ENCODE data around the gene NUP54. TPM values are rescaled to one million over a fixed set of nuclear protein-coding genes. Genes with fewer than 3 reads are reported as not detected.

The NUP54 gene
- 10 to 100 TPM; 43.9 to 53.4 TPM for total RNA-seq

GRCh38 chr4:76148142-76148865 is at the start of gene NUP54:
Gene NUP54 (minus strand): TSS chr4:76148397. CDS start chr4:76148374, 23 bp downstream.
- intact Hi-C loops (cut with micrococcal nuclease) = loop anchor here (1.0 to 10.0 kb wide), 10 partner anchors 51 to 1009 kb away; partner anchors contain the start of genes CCNG2, CDKL2, G3BP2 and RCHY1
- peaks cover 27% of the 10 kb centered on the region for H3K4me1 Mint-ChIP-seq (ENCODE audit: low read depth)
- CTCF ChIA-PET = interaction anchor here (0.6 to 1.7 kb wide), 5 partner anchors 32 to 1211 kb away, joined by 3 to 4 read pairs (median 3); partner anchors contain the start of gene SDAD1

GRCh38 chr4:76197031-76197743 is 49.0 kb upstream of the NUP54 start:
- intact Hi-C loops (cut with micrococcal nuclease) = loop anchor here (5.0 kb wide), 1 partner anchor 105 kb away; no protein-coding TSS in a partner anchor
- CTCF ChIA-PET = interaction anchor here (0.6 to 1.6 kb wide), 2 partner anchors 18 to 36 kb away, joined by 3 to 7 read pairs; no protein-coding TSS in a partner anchor
- no peak overlapping the region for H3K27ac Mint-ChIP-seq
- no peaks in the 10 kb centered on the region for H3K27me3 Mint-ChIP-seq (ENCODE audit: low read depth)
- peaks cover 4% of the 10 kb centered on the region for H3K9me3 Mint-ChIP-seq
- H3K36me3 Mint-ChIP-seq (ENCODE audit: low read depth) = peaks cover 22% of the 10 kb centered on the region
- peaks cover 34% of the 10 kb centered on the region for H3K4me1 Mint-ChIP-seq (ENCODE audit: low read depth)
- H3K4me3 Mint-ChIP-seq = no peak overlapping the region
- DNase-seq = no peak

More at GRCh38 chr4:76148142-76148865, at the start of gene NUP54:
- DNase-seq = peak; percentile 97
- Mint-ChIP-seq H3K36me3 (ENCODE audit: low read depth) (peaks cover 14% of the 10 kb centered on the region), H3K27me3 (ENCODE audit: low read depth) (no peaks in the 10 kb centered on the region), H3K4me3 (peak within 1 kb of the TSS; percentile 100), H3K27ac (peak within 1 kb of the TSS; percentile 97), H3K9me3 (no peaks in the 10 kb centered on the region)

- H3K4me1 Mint-ChIP-seq (ENCODE audit: low read depth) = peaks cover 34% of the 10 kb centered on the region
- no peak overlapping the region for H3K4me3 Mint-ChIP-seq
- no peak overlapping the region for H3K27ac Mint-ChIP-seq
- H3K9me3 Mint-ChIP-seq = peaks cover 10% of the 10 kb centered on the region
- peaks cover 29% of the 10 kb centered on the region for H3K36me3 Mint-ChIP-seq (ENCODE audit: low read depth)
- CTCF ChIA-PET = interaction anchor here (1.6 kb wide), 1 partner anchor 17 kb away, joined by 7 read pairs; no protein-coding TSS in a partner anchor
- DNase-seq = no peak
- no peaks in the 10 kb centered on the region for H3K27me3 Mint-ChIP-seq (ENCODE audit: low read depth)
- intact Hi-C loops (cut with micrococcal nuclease) = loop anchor here (5.0 kb wide), 1 partner anchor 106 kb away; no protein-coding TSS in a partner anchor
Measured at GRCh38 chr4:76196376-76196775, 48.2 kb upstream of the NUP54 start.

- CTCF ChIA-PET = no interaction called here
- Mint-ChIP-seq H3K4me1 (ENCODE audit: low read depth) (peaks cover 25% of the 10 kb centered on the region), H3K27me3 (ENCODE audit: low read depth) (no peaks in the 10 kb centered on the region), H3K4me3 (no peak overlapping the region), H3K9me3 (peaks cover 10% of the 10 kb centered on the region), H3K36me3 (ENCODE audit: low read depth) (peaks cover 30% of the 10 kb centered on the region), H3K27ac (no peak overlapping the region)
- no peak for DNase-seq
- intact Hi-C loops (cut with micrococcal nuclease) = loop anchor here (5.0 kb wide), 1 partner anchor 107 kb away; no protein-coding TSS in a partner anchor
Measured at GRCh38 chr4:76195326-76195725, 47.1 kb upstream of the NUP54 start.

- Mint-ChIP-seq H3K9me3 (peaks cover 10% of the 10 kb centered on the region), H3K27me3 (ENCODE audit: low read depth) (no peaks in the 10 kb centered on the region)
Measured at GRCh38 chr4:76194325-76194724, 46.1 kb upstream of the NUP54 start.

GRCh38 chr4:76192236-76192635 is 44.0 kb upstream of the NUP54 start:
- Mint-ChIP-seq H3K9me3 (peaks cover 10% of the 10 kb centered on the region), H3K27ac (no peak overlapping the region), H3K4me1 (ENCODE audit: low read depth) (no peaks in the 10 kb centered on the region), H3K27me3 (ENCODE audit: low read depth) (no peaks in the 10 kb centered on the region), H3K36me3 (ENCODE audit: low read depth) (peaks cover 30% of the 10 kb centered on the region), H3K4me3 (no peak overlapping the region)
- CTCF ChIA-PET = no interaction called here
- DNase-seq = no peak
- intact Hi-C loops (cut with micrococcal nuclease) = no loop called here

More at GRCh38 chr4:76194325-76194724, 46.1 kb upstream of the NUP54 start:
- Mint-ChIP-seq H3K36me3 (ENCODE audit: low read depth) (peaks cover 30% of the 10 kb centered on the region), H3K4me3 (no peak overlapping the region), H3K27ac (no peak overlapping the region), H3K4me1 (ENCODE audit: low read depth) (peaks cover 17% of the 10 kb centered on the region)
- CTCF ChIA-PET = interaction anchor here (1.2 kb wide), 1 partner anchor 16 kb away, joined by 3 read pairs; no protein-coding TSS in a partner anchor
- DNase-seq = no peak
- intact Hi-C loops (cut with micrococcal nuclease) = no loop called here

- Mint-ChIP-seq H3K27ac (no peak overlapping the region), H3K27me3 (ENCODE audit: low read depth) (no peaks in the 10 kb centered on the region), H3K9me3 (peaks cover 10% of the 10 kb centered on the region), H3K4me3 (no peak overlapping the region), H3K36me3 (ENCODE audit: low read depth) (peaks cover 17% of the 10 kb centered on the region), H3K4me1 (ENCODE audit: low read depth) (no peaks in the 10 kb centered on the region)
- CTCF ChIA-PET = interaction anchor here (0.9 to 1.6 kb wide), 3 partner anchors 9 to 189 kb away, joined by 3 to 11 read pairs (median 3); no protein-coding TSS in a partner anchor
- no peak for DNase-seq
- intact Hi-C loops (cut with micrococcal nuclease) = no loop called here
Measured at GRCh38 chr4:76188557-76188956, 40.4 kb upstream of the NUP54 start.

- Mint-ChIP-seq H3K36me3 (ENCODE audit: low read depth) (peaks cover 14% of the 10 kb centered on the region), H3K27me3 (ENCODE audit: low read depth) (no peaks in the 10 kb centered on the region), H3K9me3 (peaks cover 10% of the 10 kb centered on the region), H3K27ac (no peak overlapping the region), H3K4me1 (ENCODE audit: low read depth) (no peaks in the 10 kb centered on the region), H3K4me3 (no peak overlapping the region)
- intact Hi-C loops (cut with micrococcal nuclease) = no loop called here
- CTCF ChIA-PET = interaction anchor here (0.9 to 1.6 kb wide), 3 partner anchors 8 to 190 kb away, joined by 3 to 11 read pairs (median 3); no protein-coding TSS in a partner anchor
- no peak for DNase-seq
Measured at GRCh38 chr4:76188149-76188548, 40.0 kb upstream of the NUP54 start.

GRCh38 chr4:76187152-76187551 is 39.0 kb upstream of the NUP54 start:
- CTCF ChIA-PET = interaction anchor here (0.9 kb wide), 1 partner anchor 191 kb away, joined by 3 read pairs; no protein-coding TSS in a partner anchor
- peaks cover 8% of the 10 kb centered on the region for H3K36me3 Mint-ChIP-seq (ENCODE audit: low read depth)
- H3K4me3 Mint-ChIP-seq = no peak overlapping the region
- intact Hi-C loops (cut with micrococcal nuclease) = no loop called here
- no peak for DNase-seq
- no peaks in the 10 kb centered on the region for H3K27me3 Mint-ChIP-seq (ENCODE audit: low read depth)
- H3K27ac Mint-ChIP-seq = no peak overlapping the region
- peaks cover 6% of the 10 kb centered on the region for H3K9me3 Mint-ChIP-seq
- no peaks in the 10 kb centered on the region for H3K4me1 Mint-ChIP-seq (ENCODE audit: low read depth)

- Mint-ChIP-seq H3K4me1 (ENCODE audit: low read depth) (no peaks in the 10 kb centered on the region), H3K4me3 (no peak overlapping the region), H3K27me3 (ENCODE audit: low read depth) (no peaks in the 10 kb centered on the region), H3K27ac (no peak overlapping the region), H3K36me3 (ENCODE audit: low read depth) (no peaks in the 10 kb centered on the region), H3K9me3 (no peaks in the 10 kb centered on the region)
- intact Hi-C loops (cut with micrococcal nuclease) = loop anchor here (5.0 kb wide), 1 partner anchor 565 kb away; no protein-coding TSS in a partner anchor
- CTCF ChIA-PET = interaction anchor here (2.5 to 9.9 kb wide), 2 partner anchors 193 to 322 kb away, joined by 9 to 158 read pairs; no protein-coding TSS in a partner anchor
- DNase-seq = no peak
Measured at GRCh38 chr4:76182463-76182862, 34.3 kb upstream of the NUP54 start.

- Mint-ChIP-seq H3K36me3 (ENCODE audit: low read depth) (peaks cover 2% of the 10 kb centered on the region), H3K4me1 (ENCODE audit: low read depth) (no peaks in the 10 kb centered on the region), H3K27me3 (ENCODE audit: low read depth) (no peaks in the 10 kb centered on the region), H3K27ac (no peak overlapping the region), H3K4me3 (no peak overlapping the region), H3K9me3 (no peaks in the 10 kb centered on the region)
- CTCF ChIA-PET = interaction anchor here (0.6 to 9.9 kb wide), 49 partner anchors 9 to 1431 kb away, joined by 3 to 158 read pairs (median 4); partner anchors contain the start of genes NUP54 and STBD1
- intact Hi-C loops (cut with micrococcal nuclease) = loop anchor here (1.0 to 5.0 kb wide), 8 partner anchors 35 to 1023 kb away; partner anchors contain the start of genes FAM47E and STBD1
- peak; percentile 92 for DNase-seq
Measured at GRCh38 chr4:76179398-76180318, 31.5 kb upstream of the NUP54 start.
